ENCODE results near the gene PPP1R11.
A peak's percentile ranks its signal among the peaks of the same experiment; 100 is the strongest.
"Not testable (repeated sequence)": the region's sequence is repeated elsewhere in the genome, so short reads cannot be mapped to it uniquely, and the experiment has no call there.

PPP1R11 gene

DNA sequence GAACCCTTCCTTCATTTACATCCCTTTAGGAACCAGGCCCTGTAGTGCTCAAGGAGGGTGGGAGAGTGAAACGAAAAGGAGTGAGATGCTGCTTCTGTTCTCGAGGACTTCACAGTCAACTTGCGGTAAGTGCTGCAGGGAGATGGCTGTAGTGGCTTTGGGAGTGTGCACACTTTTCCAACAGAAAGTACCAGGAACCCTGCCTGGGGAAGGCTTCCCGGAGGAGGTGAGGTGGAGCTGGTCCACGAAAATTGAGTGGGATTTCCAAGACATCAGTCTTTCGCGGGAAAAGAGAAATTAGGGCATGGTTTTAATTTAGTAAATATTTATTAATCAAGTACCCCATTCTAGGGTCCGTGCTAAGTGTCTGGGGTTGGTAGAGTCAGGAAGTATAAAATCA lies 33.2 kb downstream of the PPP1R11 start:
- DNase-seq, result no peak

GRCh38 chr6:30100585-30101443 lies 33.8 kb downstream of the PPP1R11 start:
- DNase-seq, result no peak

- DNase-seq, result no peak
Measured at GRCh38 chr6:30101444-30102413, 34.7 kb downstream of the PPP1R11 start.

DNA sequence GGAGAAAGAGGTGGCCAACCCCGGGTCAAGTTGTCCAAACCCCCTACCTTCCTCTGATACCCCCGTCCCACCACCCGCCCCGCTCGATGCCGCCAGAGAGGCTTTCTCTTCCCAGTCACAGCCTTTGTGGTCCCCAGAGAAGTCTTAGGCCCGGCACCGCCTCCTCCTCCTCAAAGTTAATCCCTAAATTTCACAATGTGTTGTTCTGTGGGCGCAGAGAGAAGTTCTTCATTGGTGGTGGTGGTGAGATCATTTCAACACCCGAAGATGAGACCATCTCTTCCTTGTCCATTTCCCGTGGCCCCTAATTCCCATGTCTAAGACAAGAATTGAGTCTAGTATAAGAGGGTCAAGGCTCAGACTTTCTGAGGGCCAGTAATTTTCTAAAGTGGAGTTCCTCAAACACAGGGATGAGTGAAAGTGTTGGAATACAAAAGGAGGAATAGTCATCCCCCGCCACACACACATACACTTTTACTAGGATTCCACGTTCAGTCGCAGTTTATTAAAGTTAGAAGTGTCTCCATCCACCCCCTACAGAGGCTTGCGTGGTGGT lies 35.5 kb downstream of the PPP1R11 start:
- no peak for DNase-seq

GRCh38 chr6:30102970-30103871 lies 36.2 kb downstream of the PPP1R11 start:
- DNase-seq, result peak; percentile 23

DNA sequence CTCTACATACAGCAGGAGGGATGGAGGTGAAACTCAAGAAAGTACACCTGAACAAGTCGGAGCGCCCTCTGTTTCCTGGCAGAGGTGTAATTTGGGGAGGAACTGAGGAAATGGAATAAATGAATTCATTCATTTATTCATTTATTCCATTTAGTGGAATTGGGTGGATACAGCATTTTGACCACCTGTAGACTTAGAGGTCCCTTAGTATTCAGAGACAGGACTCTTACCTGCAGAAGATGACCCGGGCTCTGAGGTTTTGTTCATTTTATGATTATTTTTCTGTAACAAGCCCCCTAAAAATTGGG lies 36.8 kb downstream of the PPP1R11 start:
- no peak for DNase-seq

- DNase-seq, result no peak
Measured at GRCh38 chr6:30104661-30105060, 37.7 kb downstream of the PPP1R11 start.

GRCh38 chr6:30111266-30111856 lies 44.4 kb downstream of the PPP1R11 start:
- DNase-seq, result no peak

DNA sequence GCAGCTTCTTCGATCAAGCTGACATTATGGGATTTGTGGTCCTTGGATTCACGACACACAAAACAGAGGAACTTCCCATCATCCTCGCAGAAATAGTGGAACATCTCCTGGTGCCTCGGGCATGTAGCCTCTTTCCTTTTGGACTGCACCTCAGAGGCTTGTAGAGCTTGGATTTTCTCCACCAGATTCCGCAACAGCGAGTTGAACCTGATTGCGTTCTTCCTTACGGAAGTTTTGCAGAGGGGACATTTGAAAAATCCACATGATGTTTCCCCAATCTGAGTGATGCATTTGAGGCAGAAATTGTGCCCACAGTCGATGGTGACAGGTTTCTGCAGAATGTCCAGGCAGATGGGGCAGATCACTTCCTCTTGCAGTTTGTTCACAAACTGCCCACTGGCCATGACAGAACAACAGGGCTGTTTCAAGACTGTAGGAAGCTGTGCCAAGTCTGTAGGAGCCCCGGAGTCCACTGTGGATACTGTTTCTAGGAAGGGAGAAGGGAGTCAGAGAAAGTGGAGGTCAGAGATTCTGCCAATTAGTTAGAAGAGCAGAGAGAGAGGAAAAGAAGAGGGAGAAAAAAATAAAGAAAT lies 45.5 kb downstream of the PPP1R11 start:
- DNase-seq, result no peak

DNA sequence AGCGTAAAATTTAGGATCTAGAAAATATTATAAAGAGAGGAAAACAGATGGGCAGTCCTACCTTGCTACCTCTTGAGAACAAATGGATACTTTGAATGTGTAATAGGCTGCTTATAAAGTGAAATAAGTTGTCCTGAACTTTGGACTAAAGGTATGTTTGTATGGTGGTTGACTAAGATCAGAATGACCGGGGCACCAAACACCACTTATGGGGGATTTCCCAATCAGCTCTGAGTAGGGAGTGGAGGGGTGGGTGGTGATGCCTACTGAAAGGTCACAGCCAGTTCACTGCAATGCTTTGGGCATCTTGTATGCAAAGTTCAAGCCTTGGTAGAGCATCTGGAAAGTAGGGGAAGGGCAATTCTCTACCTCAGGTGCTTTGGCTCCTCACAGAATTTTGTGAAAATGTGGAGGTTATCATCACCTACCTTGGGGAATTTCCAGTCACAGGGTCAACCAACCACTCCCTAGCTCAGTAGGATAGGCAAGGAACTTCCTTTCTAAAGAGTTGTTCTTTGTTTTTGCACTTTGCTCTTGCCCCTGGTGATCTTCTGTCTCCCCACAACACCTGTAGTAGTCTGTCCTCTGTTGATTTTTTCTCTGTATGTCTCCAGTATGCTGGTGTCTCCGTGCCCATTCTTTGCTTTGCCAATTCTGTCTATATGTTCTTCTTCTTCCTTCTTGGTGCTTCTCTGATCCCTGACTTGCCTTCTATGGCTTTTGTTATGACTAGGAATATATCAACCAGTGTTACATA lies 46.2 kb downstream of the PPP1R11 start, which contains the start of gene TRIM31:
Gene TRIM31 (minus strand): TSS at position 88 of the 757 bp plus-strand sequence. CDS start 285 bp downstream, outside the sequence.
- DNase-seq, result no peak

DNA sequence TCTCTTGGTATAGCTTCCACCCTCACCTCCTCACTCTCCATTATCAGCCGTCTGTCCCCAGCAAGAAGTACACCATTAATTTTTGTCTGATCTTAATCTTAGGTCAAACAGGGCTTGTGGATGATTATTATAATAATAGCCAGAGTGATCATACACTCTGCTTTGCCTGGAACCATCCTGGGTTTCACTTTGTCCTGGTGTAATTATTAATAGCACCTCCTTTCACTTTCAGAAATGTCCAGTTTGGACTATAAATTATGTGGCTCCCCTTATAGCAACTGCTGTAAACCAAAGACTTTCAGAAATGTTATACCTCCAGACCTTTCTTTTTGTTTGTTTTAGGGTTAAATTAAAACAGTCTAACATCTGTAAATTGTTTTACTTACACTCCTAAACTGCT lies 46.8 kb downstream of the PPP1R11 start:
- no peak for DNase-seq

GRCh38 chr6:30116724-30117123 lies 49.7 kb downstream of the PPP1R11 start:
- no peak for DNase-seq

- not testable (repeated sequence) for DNase-seq
Measured at GRCh38 chr6:30118691-30119090, 51.7 kb downstream of the PPP1R11 start.
